CD4-positive, alpha-beta T cell (primary cell): Measurements from ENCODE around the gene TPD52L1. TPM values are rescaled to one million over a fixed set of nuclear protein-coding genes. Genes with fewer than 3 reads are reported as not detected.

Source experiments
- ATAC-seq: fragments of 200-7000 bp; cut with Tn5 transposase; one replicate; pipeline ENCODE4 v1.10.0; 2022; ENCODE audit warnings: mild to moderate bottlenecking; ENCODE audit not compliant: poor library complexity
- CTCF ChIA-PET: fragments of 350-600 bp; sonication (Branson Sonifier 250); formaldehyde crosslinking; loops from one replicate; lab custom pipeline; 2021; ENCODE audit warnings: antibody characterized with exemption, inconsistent platforms; lab: Charles Lee
- POLR2A ChIA-PET: fragments of 350-600 bp; sonication (Branson Sonifier 250); formaldehyde crosslinking; loops from one replicate; lab custom pipeline; 2021; ENCODE audit warnings: antibody characterized with exemption, inconsistent platforms; lab: Charles Lee
- DNase-seq, 14 experiments: peaks; one replicate each; pipeline ENCODE4 v3.0.0-alpha.2; 2013 to 2020; ENCODE audit warnings: mixed read lengths in 2 of 14
- H3K27ac ChIP-seq, 2 donors: one replicate each; pipeline versions ENCODE4 v1.5.1 to v1.7.0; 2013; ENCODE audit warnings: low read length in 2 of 2, low read depth in 1 of 2, mild to moderate bottlenecking in 1 of 2
- H3K27me3 ChIP-seq, 2 experiments: 1 replicate in 1 of 2; 2 replicates in 1 of 2; pipeline versions ENCODE4 v1.6.1 to v1.7.0; 2013; ENCODE audit warnings: low read length in 2 of 2, control low read depth in 1 of 2, mild to moderate bottlenecking in 1 of 2, moderate library complexity in 1 of 2; ENCODE audit not compliant: insufficient read depth in 2 of 2, control insufficient read depth in 1 of 2
- H3K36me3 ChIP-seq: one replicate; pipeline ENCODE4 v1.6.1; 2013; ENCODE audit warnings: low read length, control low read depth; ENCODE audit not compliant: insufficient read depth
- H3K4me1 ChIP-seq: one replicate; pipeline ENCODE4 v1.6.1; 2013; ENCODE audit warnings: low read length, control low read depth; ENCODE audit not compliant: insufficient read depth
- H3K4me3 ChIP-seq: one replicate; pipeline ENCODE4 v1.5.1; 2013; ENCODE audit warnings: mild to moderate bottlenecking, low read length, moderate library complexity
- H3K9me3 ChIP-seq, 2 experiments: 1 replicate in 1 of 2; 2 replicates in 1 of 2; pipeline versions ENCODE4 v1.6.1 to v1.7.0; 2013; ENCODE audit warnings: low read length in 2 of 2, mild to moderate bottlenecking in 2 of 2, control low read depth in 1 of 2, moderate library complexity in 1 of 2; ENCODE audit not compliant: control insufficient read depth in 1 of 2, insufficient read depth in 1 of 2
- H3K27ac Mint-ChIP-seq: one replicate; pipeline ENCODE4 v1.8.0; 2020; ENCODE audit warnings: mixed read lengths
- H3K27me3 Mint-ChIP-seq: one replicate; pipeline ENCODE4 v1.8.0; 2021; ENCODE audit warnings: mixed read lengths
- H3K36me3 Mint-ChIP-seq: one replicate; pipeline ENCODE4 v1.8.0; 2021; ENCODE audit warnings: low read depth, mixed read lengths
- H3K4me1 Mint-ChIP-seq: one replicate; pipeline ENCODE4 v1.8.0; 2021; ENCODE audit warnings: low read depth, mixed read lengths
- H3K4me3 Mint-ChIP-seq: one replicate; pipeline ENCODE4 v1.8.0; 2020; ENCODE audit warnings: mild to moderate bottlenecking, mixed read lengths
- H3K9me3 Mint-ChIP-seq: one replicate; pipeline ENCODE4 v1.8.0; 2020; ENCODE audit warnings: mixed read lengths
- intact Hi-C, 2 experiments: fragments of 100-400 bp; cut with DNase I in 1 of 2; cut with micrococcal nuclease in 1 of 2; formaldehyde crosslinking; loops; one replicate each; pipeline versions ENCODE4 v1.15.1 to v1.9.0; 2023 to 2025; cut with DNase I, micrococcal nuclease
- total RNA-seq, 174 experiments: library from RNA in 2 of 174; stranded (reverse) in 2 of 174; gene quantifications; one replicate each; pipeline ENCODE4 v1.2.3 and lab custom pipeline; 2021 to 2026
- TF ChIP-seq, protein P1 (sequence below): fragments of 200-600 bp; IDR thresholded peaks from one replicate; pipeline ENCODE4 v1.8.0; 2022; ENCODE audit warnings: antibody characterized with exemption, mild to moderate bottlenecking

TPD52L1 gene
- total RNA-seq, 2 experiments from 2014 or later, result not detected

DNA sequence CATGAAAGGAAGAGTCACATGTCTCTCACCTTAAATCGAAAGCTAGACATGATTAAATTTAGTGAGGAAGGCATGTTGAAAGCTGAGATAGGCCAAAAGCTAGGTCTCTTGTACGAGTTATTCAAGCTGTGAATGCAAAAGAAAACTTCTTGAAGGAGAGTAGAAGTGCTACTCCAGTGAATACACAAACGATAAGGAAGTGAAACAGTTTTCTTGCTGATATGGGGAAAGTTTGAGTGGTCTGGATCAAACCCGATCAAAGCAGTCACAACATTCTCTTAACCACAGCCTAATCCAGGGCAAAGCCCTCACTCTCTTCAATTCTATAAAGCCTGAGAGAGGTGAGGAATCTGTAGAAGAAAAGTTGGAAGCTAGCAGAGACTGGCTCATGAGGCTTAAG, 1.9 kb upstream of the TPD52L1 start:
- POLR2A ChIA-PET, result no interaction called here
- Mint-ChIP-seq H3K9me3 (no peaks in the 10 kb centered on the region), H3K27ac (no peak overlapping the region), H3K4me3 (no peak overlapping the region), H3K36me3 (no peaks in the 10 kb centered on the region), H3K4me1 (peaks cover 6% of the 10 kb centered on the region), H3K27me3 (peaks cover 79% of the 10 kb centered on the region)
- CTCF ChIA-PET, result no interaction called here
- peaks cover 0 to 9% of the 10 kb centered on the region in 2 experiments for H3K9me3 ChIP-seq
- DNase-seq, result no peak
- intact Hi-C loops, result loop anchor here in 1 of 2 experiments (2.0 kb wide), 1 partner anchor 617 kb away; no protein-coding TSS in a partner anchor
- H3K27me3 ChIP-seq, result peaks cover 4 to 36% of the 10 kb centered on the region in 2 experiments
- H3K27ac ChIP-seq, result no peak overlapping the region
- no peak for ATAC-seq
- H3K36me3 ChIP-seq, result no peaks in the 10 kb centered on the region
- peaks cover 16% of the 10 kb centered on the region for H3K4me1 ChIP-seq
- TF ChIP-seq, protein P1, sequence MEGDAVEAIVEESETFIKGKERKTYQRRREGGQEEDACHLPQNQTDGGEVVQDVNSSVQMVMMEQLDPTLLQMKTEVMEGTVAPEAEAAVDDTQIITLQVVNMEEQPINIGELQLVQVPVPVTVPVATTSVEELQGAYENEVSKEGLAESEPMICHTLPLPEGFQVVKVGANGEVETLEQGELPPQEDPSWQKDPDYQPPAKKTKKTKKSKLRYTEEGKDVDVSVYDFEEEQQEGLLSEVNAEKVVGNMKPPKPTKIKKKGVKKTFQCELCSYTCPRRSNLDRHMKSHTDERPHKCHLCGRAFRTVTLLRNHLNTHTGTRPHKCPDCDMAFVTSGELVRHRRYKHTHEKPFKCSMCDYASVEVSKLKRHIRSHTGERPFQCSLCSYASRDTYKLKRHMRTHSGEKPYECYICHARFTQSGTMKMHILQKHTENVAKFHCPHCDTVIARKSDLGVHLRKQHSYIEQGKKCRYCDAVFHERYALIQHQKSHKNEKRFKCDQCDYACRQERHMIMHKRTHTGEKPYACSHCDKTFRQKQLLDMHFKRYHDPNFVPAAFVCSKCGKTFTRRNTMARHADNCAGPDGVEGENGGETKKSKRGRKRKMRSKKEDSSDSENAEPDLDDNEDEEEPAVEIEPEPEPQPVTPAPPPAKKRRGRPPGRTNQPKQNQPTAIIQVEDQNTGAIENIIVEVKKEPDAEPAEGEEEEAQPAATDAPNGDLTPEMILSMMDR, result no peak
- no peak overlapping the region for H3K4me3 ChIP-seq

DNA sequence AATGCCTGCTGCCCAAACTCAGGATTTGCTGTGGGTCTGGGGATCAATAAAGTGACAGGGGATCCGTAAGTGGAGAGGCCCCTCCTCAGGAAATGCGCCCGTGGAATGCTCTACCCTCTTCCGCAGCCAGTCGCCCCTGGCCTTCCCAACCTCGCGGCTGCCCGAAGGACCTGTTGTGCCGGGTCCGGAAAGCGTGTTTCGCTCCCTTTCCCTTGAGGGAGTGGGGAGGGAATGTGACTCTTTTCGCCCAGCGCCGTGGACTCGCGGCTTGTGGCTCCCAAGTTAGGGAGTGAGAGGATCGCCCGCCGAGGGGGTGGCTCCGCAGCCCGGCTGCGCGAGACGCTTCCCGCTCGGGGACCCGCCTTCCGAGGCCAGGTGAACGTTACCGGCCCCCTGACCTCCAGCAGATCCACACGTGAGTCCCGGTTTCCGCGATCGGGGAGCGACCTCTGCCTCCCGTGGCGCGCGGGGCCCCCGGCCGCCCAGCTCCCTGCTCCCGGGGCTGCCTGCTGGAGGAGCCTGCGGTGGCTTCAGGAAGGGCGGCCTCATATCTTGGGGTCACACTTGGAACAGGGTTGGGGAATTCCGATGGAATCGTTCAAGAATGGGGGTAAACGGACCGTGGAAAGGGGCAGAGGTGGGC, 666 bp downstream of the TPD52L1 start:
- Mint-ChIP-seq H3K4me1 (peaks cover 6% of the 10 kb centered on the region), H3K27ac (no peak overlapping the region), H3K27me3 (peaks cover 61% of the 10 kb centered on the region), H3K9me3 (no peaks in the 10 kb centered on the region), H3K36me3 (no peaks in the 10 kb centered on the region), H3K4me3 (peak overlapping the region; percentile 84)
- ChIA-PET POLR2A (interaction anchor here (0.7 kb wide), 1 partner anchor 112 kb away, joined by 3 read pairs; no protein-coding TSS in a partner anchor), CTCF (interaction anchor here (1.1 to 1.3 kb wide), 2 partner anchors 9 to 17 kb away, joined by 3 read pairs; no protein-coding TSS in a partner anchor)
- Histone ChIP-seq H3K27me3 (peaks cover 4 to 30% of the 10 kb centered on the region in 2 experiments), H3K4me3 (peak overlapping the region; percentile 60), H3K36me3 (no peaks in the 10 kb centered on the region), H3K4me1 (peaks cover 16% of the 10 kb centered on the region), H3K9me3 (peaks cover 0 to 9% of the 10 kb centered on the region in 2 experiments), H3K27ac (no peak overlapping the region)
- DNase-seq (peak in 3 of 14 experiments; percentile 4 to 16 (median 15)), ATAC-seq (no peak)
- TF ChIP-seq, protein P1, result no peak
- intact Hi-C loops, result no loop called here

DNA sequence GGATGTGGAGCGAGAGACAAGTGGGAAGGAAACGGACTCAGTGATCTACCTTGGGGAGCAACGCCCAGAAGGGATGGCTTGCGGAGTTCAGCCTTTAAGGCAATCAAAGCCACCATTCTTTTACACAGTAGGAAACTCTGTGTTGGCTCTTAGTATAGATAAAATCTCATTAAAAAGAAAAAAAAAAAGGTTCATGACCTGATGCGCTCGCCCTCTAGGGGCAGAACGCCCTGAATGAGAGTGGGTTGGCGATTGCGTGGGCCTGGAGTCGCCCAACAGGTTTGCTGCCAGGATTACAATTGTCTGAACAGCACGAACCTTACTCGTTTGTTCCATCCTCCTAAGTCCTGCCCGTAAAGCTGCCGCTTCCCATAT, 1.2 kb downstream of the TPD52L1 start:
- TF ChIP-seq, protein P1, result no peak

More for the DNA sequence above, 1.2 kb downstream of the TPD52L1 start:
- H3K36me3 ChIP-seq, result no peaks in the 10 kb centered on the region
- Mint-ChIP-seq H3K4me3 (peak overlapping the region; percentile 84), H3K9me3 (no peaks in the 10 kb centered on the region), H3K27me3 (peaks cover 64% of the 10 kb centered on the region), H3K4me1 (peaks cover 6% of the 10 kb centered on the region), H3K27ac (no peak overlapping the region), H3K36me3 (no peaks in the 10 kb centered on the region)
- no peak overlapping the region for H3K27ac ChIP-seq
- DNase-seq, result peak in 3 of 14 experiments; percentile 7 to 53 (median 47)
- peaks cover 16% of the 10 kb centered on the region for H3K4me1 ChIP-seq
- H3K27me3 ChIP-seq, result peaks cover 4 to 30% of the 10 kb centered on the region in 2 experiments
- POLR2A ChIA-PET, result no interaction called here
- ATAC-seq, result no peak
- CTCF ChIA-PET, result no interaction called here
- intact Hi-C loops, result no loop called here
- peak overlapping the region; percentile 60 for H3K4me3 ChIP-seq
- peaks cover 0 to 9% of the 10 kb centered on the region in 2 experiments for H3K9me3 ChIP-seq
